ENCODE data around the gene ST6GALNAC4. TPM values are rescaled to one million over a fixed set of nuclear protein-coding genes. Genes with fewer than 3 reads are reported as not detected.

ST6GALNAC4 gene
- total and polyA plus RNA-seq, 2 donors (not counting 1 experiment from before 2014, with no cell fraction given), result 80.5 to 199 TPM

DNA sequence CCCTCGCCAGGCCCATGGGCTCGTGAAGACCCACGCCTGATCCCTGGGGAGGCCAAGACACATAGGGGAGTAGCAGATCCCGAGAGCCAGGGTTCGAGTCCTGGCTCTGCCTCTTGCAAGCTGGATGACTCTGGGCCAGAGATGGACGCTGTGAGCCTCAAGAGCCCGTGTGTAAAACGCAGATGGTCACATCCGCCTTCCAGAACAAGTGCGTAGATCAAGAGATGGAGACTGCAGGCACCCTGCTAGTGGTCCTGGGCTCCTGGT, 8.2 kb downstream of the ST6GALNAC4 start:
- Histone ChIP-seq H2AFZ (ENCODE audit: insufficient read depth, low read depth, low read length, poor library complexity, severe bottlenecking) (no peak overlapping the region), H3K4me3 (ENCODE audit: control extremely low read depth in 1 of 5, extremely low read depth in 1 of 5, insufficient read depth in 1 of 5, low read depth in 2 of 5, low read length in 4 of 5) (no peak overlapping the region), H4K20me1 (ENCODE audit: control insufficient read depth, insufficient read depth, low read length, poor library complexity, severe bottlenecking) (no peaks in the 10 kb centered on the region), H3K4me2 (replicated peaks; ENCODE audit: low read depth, low read length, poor library complexity, severe bottlenecking) (no peak overlapping the region), H3K36me3 (replicated peaks in 1 of 2; ENCODE audit: control extremely low read depth in 1 of 2, control insufficient read depth in 1 of 2, extremely low read depth in 1 of 2, insufficient read depth in 2 of 2, low read length in 1 of 2) (peaks cover 0 to 50% of the 10 kb centered on the region in 2 experiments), H3K4me1 (ENCODE audit: control insufficient read depth in 2 of 2, insufficient read depth in 2 of 2, low read length in 2 of 2) (peaks cover 41 to 75% of the 10 kb centered on the region in 2 donors), H3K27ac (ENCODE audit: low read length in 2 of 2) (peak overlapping the region in 1 of 2 donors; percentile 100), H3K9ac (ENCODE audit: low read length) (no peak overlapping the region), H3K27me3 (replicated peaks in 1 of 4; ENCODE audit: control extremely low read depth in 1 of 4, control insufficient read depth in 3 of 4, insufficient read depth in 4 of 4, low read length in 3 of 4) (no peaks in the 10 kb centered on the region), H3K9me3 (ENCODE audit: control extremely low read depth in 1 of 3, control insufficient read depth in 2 of 3, insufficient read depth in 1 of 3, low read length in 2 of 3) (no peaks in the 10 kb centered on the region), H3K79me2 (ENCODE audit: control insufficient read depth, insufficient read depth, low read length) (peaks cover 39% of the 10 kb centered on the region)
- 96% methylated on average over 10 of the region's 10 CpGs for WGBS (ENCODE audit: insufficient coverage)
- ChIA-PET CTCF (no interaction called here), POLR2A (no interaction called here)
- H3K27ac Mint-ChIP-seq, result peak overlapping the region; percentile 63
- intact Hi-C loops (cut with micrococcal nuclease), result no loop called here
- H3K4me1 Mint-ChIP-seq, result peaks cover 67% of the 10 kb centered on the region
- no peak for TF ChIP-seq EZH2 (IDR thresholded peaks at IDR 0.05; ENCODE audit: borderline replicate concordance, insufficient read depth, low read depth, low read length, poor library complexity, severe bottlenecking)
- TF ChIP-seq, protein P1, sequence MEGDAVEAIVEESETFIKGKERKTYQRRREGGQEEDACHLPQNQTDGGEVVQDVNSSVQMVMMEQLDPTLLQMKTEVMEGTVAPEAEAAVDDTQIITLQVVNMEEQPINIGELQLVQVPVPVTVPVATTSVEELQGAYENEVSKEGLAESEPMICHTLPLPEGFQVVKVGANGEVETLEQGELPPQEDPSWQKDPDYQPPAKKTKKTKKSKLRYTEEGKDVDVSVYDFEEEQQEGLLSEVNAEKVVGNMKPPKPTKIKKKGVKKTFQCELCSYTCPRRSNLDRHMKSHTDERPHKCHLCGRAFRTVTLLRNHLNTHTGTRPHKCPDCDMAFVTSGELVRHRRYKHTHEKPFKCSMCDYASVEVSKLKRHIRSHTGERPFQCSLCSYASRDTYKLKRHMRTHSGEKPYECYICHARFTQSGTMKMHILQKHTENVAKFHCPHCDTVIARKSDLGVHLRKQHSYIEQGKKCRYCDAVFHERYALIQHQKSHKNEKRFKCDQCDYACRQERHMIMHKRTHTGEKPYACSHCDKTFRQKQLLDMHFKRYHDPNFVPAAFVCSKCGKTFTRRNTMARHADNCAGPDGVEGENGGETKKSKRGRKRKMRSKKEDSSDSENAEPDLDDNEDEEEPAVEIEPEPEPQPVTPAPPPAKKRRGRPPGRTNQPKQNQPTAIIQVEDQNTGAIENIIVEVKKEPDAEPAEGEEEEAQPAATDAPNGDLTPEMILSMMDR (IDR thresholded peaks at IDR 0.05), result no peak
- ATAC-seq (ENCODE audit: low read depth) (no peak), DNase-seq (no peak)
- no peaks in the 10 kb centered on the region for H3K9me3 Mint-ChIP-seq (ENCODE audit: insufficient read depth)
- no peaks in the 10 kb centered on the region for H3K27me3 Mint-ChIP-seq
- H3K4me3 Mint-ChIP-seq, result no peak overlapping the region

DNA sequence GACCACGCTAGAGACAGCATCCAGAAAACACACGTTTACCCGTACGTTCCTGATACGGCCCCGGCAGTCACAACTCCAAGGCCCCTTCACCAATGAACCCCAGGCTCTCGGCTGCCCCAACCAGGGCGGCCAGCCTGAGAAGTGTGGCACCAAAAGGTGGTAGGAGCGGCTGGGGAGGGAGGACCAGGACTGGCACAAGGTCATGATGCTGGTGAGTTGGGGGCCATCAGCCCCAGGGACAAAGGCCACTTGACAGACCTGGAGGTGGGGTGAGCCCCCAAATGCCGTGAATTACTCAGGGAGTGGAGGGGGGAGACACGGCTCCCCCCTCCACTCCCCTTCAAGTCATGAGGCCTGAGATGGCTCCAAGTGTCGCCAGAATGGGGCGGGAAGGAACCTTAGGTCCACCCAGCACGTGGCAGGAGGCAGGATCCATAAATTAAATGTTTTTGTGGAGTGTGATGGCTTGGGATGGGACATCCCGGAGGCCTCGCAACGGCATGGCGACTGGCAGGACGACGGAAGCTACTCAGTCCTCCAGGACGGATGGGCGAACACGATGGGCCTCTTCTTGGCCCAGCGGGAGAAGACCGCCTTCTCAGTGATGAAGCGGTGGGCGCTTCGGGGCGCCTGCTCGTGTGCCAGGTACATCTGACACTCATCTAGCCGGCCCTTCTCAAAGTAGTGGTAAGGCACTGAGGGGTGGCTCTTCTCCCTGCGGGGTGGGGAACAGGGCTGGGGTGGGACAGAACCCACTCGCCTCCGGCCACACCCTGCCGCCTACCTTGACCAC, 8.8 kb downstream of the ST6GALNAC4 start:
- 94% methylated on average over 26 of the region's 35 CpGs for WGBS (ENCODE audit: insufficient coverage)
- H3K4me1 Mint-ChIP-seq, result peaks cover 70% of the 10 kb centered on the region
- POLR2A ChIA-PET, result interaction anchor here (0.6 to 12.6 kb wide), 2 partner anchors 7 to 89 kb away, joined by 8 to 228 read pairs; partner anchors contain the start of gene ST6GALNAC4
- Histone ChIP-seq H3K27me3 (replicated peaks in 1 of 4; ENCODE audit: control extremely low read depth in 1 of 4, control insufficient read depth in 3 of 4, insufficient read depth in 4 of 4, low read length in 3 of 4) (no peaks in the 10 kb centered on the region), H3K4me1 (ENCODE audit: control insufficient read depth in 2 of 2, insufficient read depth in 2 of 2, low read length in 2 of 2) (peaks cover 47 to 79% of the 10 kb centered on the region in 2 donors), H2AFZ (ENCODE audit: insufficient read depth, low read depth, low read length, poor library complexity, severe bottlenecking) (no peak overlapping the region), H3K9ac (ENCODE audit: low read length) (no peak overlapping the region), H3K4me3 (ENCODE audit: control extremely low read depth in 1 of 5, extremely low read depth in 1 of 5, insufficient read depth in 1 of 5, low read depth in 2 of 5, low read length in 4 of 5) (no peak overlapping the region), H3K4me2 (replicated peaks; ENCODE audit: low read depth, low read length, poor library complexity, severe bottlenecking) (no peak overlapping the region), H3K79me2 (ENCODE audit: control insufficient read depth, insufficient read depth, low read length) (peaks cover 39% of the 10 kb centered on the region), H3K27ac (ENCODE audit: low read length in 2 of 2) (peak overlapping the region in 1 of 2 donors; percentile 100), H3K9me3 (ENCODE audit: control extremely low read depth in 1 of 3, control insufficient read depth in 2 of 3, insufficient read depth in 1 of 3, low read length in 2 of 3) (no peaks in the 10 kb centered on the region), H4K20me1 (ENCODE audit: control insufficient read depth, insufficient read depth, low read length, poor library complexity, severe bottlenecking) (no peaks in the 10 kb centered on the region), H3K36me3 (replicated peaks in 1 of 2; ENCODE audit: control extremely low read depth in 1 of 2, control insufficient read depth in 1 of 2, extremely low read depth in 1 of 2, insufficient read depth in 2 of 2, low read length in 1 of 2) (peaks cover 0 to 49% of the 10 kb centered on the region in 2 experiments)
- no peak for ATAC-seq (ENCODE audit: low read depth)
- CTCF ChIA-PET, result interaction anchor here (5.8 kb wide), 1 partner anchor 10 kb away, joined by 81 read pairs; the partner anchor contains the start of gene ST6GALNAC4
- H3K9me3 Mint-ChIP-seq (ENCODE audit: insufficient read depth), result no peaks in the 10 kb centered on the region
- TF ChIP-seq, protein P1 (IDR thresholded peaks at IDR 0.05), result no peak
- no peak for TF ChIP-seq EZH2 (IDR thresholded peaks at IDR 0.05; ENCODE audit: borderline replicate concordance, insufficient read depth, low read depth, low read length, poor library complexity, severe bottlenecking)
- H3K27ac Mint-ChIP-seq, result peak overlapping the region; percentile 75
- no peaks in the 10 kb centered on the region for H3K27me3 Mint-ChIP-seq
- DNase-seq, result peak; percentile 11
- H3K4me3 Mint-ChIP-seq, result no peak overlapping the region
- intact Hi-C loops (cut with micrococcal nuclease), result no loop called here

All from B cell (primary cell).